HepG2 (cell line): ENCODE measurements around the gene MTA2. TPM values are rescaled to one million over a fixed set of nuclear protein-coding genes. Genes with fewer than 3 reads are reported as not detected.

ENCODE experiments used
- AKAP8 ChIP-seq: sonication (generic); formaldehyde crosslinking; IDR thresholded peaks from 2 replicates; pipeline ENCODE4 v1.5.1; 2020; ENCODE audit warnings: mild to moderate bottlenecking, missing genetic modification reagents
- EED ChIP-seq: sonication (generic); formaldehyde crosslinking; IDR thresholded peaks from 2 replicates; pipeline ENCODE4 v1.5.0; 2020; ENCODE audit warnings: mild to moderate bottlenecking, missing genetic modification reagents
- GABPA ChIP-seq, 2 experiments: IDR thresholded peaks; 2 replicates each; pipeline ENCODE4 v1.6.1; 2011 to 2016; ENCODE audit warnings: low read depth in 2 of 2, low read length in 1 of 2, missing biosample characterization in 1 of 2, missing genetic modification characterization in 1 of 2
- GFI1 ChIP-seq: sonication (generic); formaldehyde crosslinking; IDR thresholded peaks from 2 replicates; pipeline ENCODE4 v1.5.0; 2020; ENCODE audit warnings: missing genetic modification reagents, mild to moderate bottlenecking, borderline replicate concordance
- MAF1 ChIP-seq: sonication (generic); formaldehyde crosslinking; IDR thresholded peaks from 2 replicates; pipeline ENCODE4 v1.5.0; 2020; ENCODE audit warnings: missing genetic modification reagents, borderline replicate concordance
- SP140L ChIP-seq: sonication (generic); formaldehyde crosslinking; IDR thresholded peaks from 2 replicates; pipeline ENCODE4 v1.4.0; 2020; ENCODE audit warnings: missing genetic modification reagents, borderline replicate concordance
- SRY ChIP-seq: sonication (generic); formaldehyde crosslinking; IDR thresholded peaks from 2 replicates; pipeline ENCODE4 v1.8.0; 2022; ENCODE audit warnings: mild to moderate bottlenecking, missing genetic modification reagents
- ZNF230 ChIP-seq: sonication (generic); formaldehyde crosslinking; IDR thresholded peaks from 2 replicates; pipeline ENCODE4 v1.4.0; 2020; ENCODE audit warnings: mild to moderate bottlenecking, missing genetic modification reagents
- ZNF546 ChIP-seq: sonication (generic); formaldehyde crosslinking; conservative IDR thresholded peaks from 2 replicates; pipeline ENCODE4 v1.8.1; 2023; ENCODE audit warnings: mild to moderate bottlenecking, missing genetic modification reagents
- ZNF549 ChIP-seq: sonication (generic); formaldehyde crosslinking; IDR thresholded peaks from 2 replicates; pipeline ENCODE4 v1.5.0; 2020; ENCODE audit warnings: missing genetic modification reagents
- ZNF563 ChIP-seq: sonication (generic); formaldehyde crosslinking; IDR thresholded peaks from 2 replicates; pipeline ENCODE4 v1.8.0; 2022; ENCODE audit warnings: mild to moderate bottlenecking, moderate library complexity, missing genetic modification reagents
- ZNF577 ChIP-seq: sonication (generic); formaldehyde crosslinking; IDR thresholded peaks from 2 replicates; pipeline ENCODE4 v1.4.0; 2020; ENCODE audit warnings: mild to moderate bottlenecking, low read depth, missing genetic modification reagents, borderline replicate concordance
- ZNF672 ChIP-seq: sonication (generic); formaldehyde crosslinking; IDR thresholded peaks from 2 replicates; pipeline ENCODE4 v1.8.1; 2022; ENCODE audit warnings: missing genetic modification reagents
- ZNF737 ChIP-seq: sonication (generic); formaldehyde crosslinking; IDR thresholded peaks from 2 replicates; pipeline ENCODE4 v1.5.0; 2020; ENCODE audit warnings: missing genetic modification reagents, mild to moderate bottlenecking, borderline replicate concordance
- ZNF773 ChIP-seq: sonication (generic); formaldehyde crosslinking; IDR thresholded peaks from 2 replicates; pipeline ENCODE4 v1.4.0; 2020; ENCODE audit warnings: missing genetic modification reagents, borderline replicate concordance
- ZSCAN30 ChIP-seq: sonication (generic); formaldehyde crosslinking; IDR thresholded peaks from 2 replicates; pipeline ENCODE4 v1.5.0; 2020; ENCODE audit warnings: mild to moderate bottlenecking, missing genetic modification reagents
- polyA plus RNA-seq, 8 experiments: library from polyadenylated mRNA; depleted of rRNA in 3 of 8; stranded (reverse) in 7 of 8; unstranded in 1 of 8; fragments of >200 nt; fragmentation: Illumina TruSeq in 4 of 8; extraction: Trizol in 4 of 8; gene quantifications; 2 replicates each; pipeline versions ENCODE4 v1.2.1 to v1.2.3, GENCODE V29; 2011 to 2016; ENCODE audit warnings: low read depth in 4 of 8, missing spikeins in 1 of 8, mixed read lengths in 1 of 8; ENCODE audit not compliant: insufficient read depth in 1 of 8
- total RNA-seq, 5 experiments: library from RNA; depleted of rRNA; stranded (reverse); fragments of >200 nt; fragmentation: Illumina TruSeq; extraction: Trizol; gene quantifications; 2 replicates each; pipeline ENCODE4 v1.2.3, GENCODE V29; 2016; ENCODE audit warnings: low read depth in 1 of 5
- TF ChIP-seq, protein P1 (sequence below): sonication (generic); formaldehyde crosslinking; IDR thresholded peaks from 2 replicates; pipeline ENCODE4 v1.4.0; 2020; ENCODE audit warnings: mild to moderate bottlenecking, missing genetic modification reagents
- TF ChIP-seq, protein P2 (sequence below): sonication (generic); formaldehyde crosslinking; IDR thresholded peaks from 2 replicates; pipeline ENCODE4 v1.4.0; 2020; ENCODE audit warnings: missing genetic modification reagents

MTA2 gene
- total and polyA plus RNA-seq, 2 of the 13 experiments (the other 11 are each of a cell fraction or from before 2014, with no cell fraction given): 14.0 to 70.0 TPM

DNA sequence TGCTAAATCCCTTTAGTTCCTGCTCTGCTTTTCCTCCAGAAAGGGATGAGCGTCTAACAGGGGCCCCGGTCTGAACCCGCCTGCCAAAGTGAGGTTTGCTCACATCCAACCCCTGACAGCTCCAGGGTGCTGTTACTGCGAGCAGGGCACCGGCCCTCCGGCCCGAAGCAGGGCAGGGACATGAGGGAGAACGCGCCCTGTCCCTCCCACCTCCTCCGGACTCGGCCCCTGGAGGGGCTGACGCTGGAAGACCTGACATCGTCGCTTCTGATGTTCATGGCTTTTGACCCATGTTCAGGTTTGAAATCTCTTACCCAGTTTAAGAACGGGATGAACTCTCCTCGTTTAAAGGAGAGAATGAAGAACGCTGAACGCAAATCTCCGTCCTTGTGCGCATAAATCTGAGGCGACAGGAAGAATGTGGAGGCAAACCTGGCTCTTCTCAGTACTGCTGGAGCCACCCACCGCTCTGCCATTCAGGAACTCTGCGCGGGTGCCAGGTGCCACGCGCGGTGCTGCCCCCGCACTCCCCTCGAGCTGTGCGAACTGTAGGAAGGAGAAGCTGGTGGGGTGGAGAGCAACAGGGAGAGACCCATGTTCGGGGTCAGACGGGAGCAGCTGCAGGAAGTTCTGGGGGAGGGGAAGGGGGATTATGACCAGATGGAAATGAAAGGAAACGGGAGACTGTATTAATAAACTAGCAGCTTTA lies 27.1 kb downstream of the MTA2 start (continued):
- TF ChIP-seq ZNF773 (CRISPR knock-in tag) (0 out of 2 replicates have a peak, but pooled peaks have one; percentile 22), ZNF546 (no peak; the same call in 1 of the 2 replicates), AKAP8 (CRISPR knock-in tag) (no peak), GFI1 (CRISPR knock-in tag) (0 out of 2 replicates have a peak, but pooled peaks have one; percentile 72), ZNF577 (CRISPR knock-in tag) (no peak), ZNF563 (CRISPR knock-in tag) (peak; percentile 60; the same call in 1 of the 2 replicates), SP140L (CRISPR knock-in tag) (no peak), ZNF230 (CRISPR knock-in tag) (0 out of 2 replicates have a peak, but pooled peaks have one; percentile 76), GABPA (IDR thresholded peaks at IDR 0.05; ENCODE audit: low read depth, low read length) (no peak), GABPA (CRISPR knock-in tag; IDR thresholded peaks at IDR 0.05; ENCODE audit: low read depth) (0 out of 2 replicates have a peak, but pooled peaks have one; percentile 9), ZNF549 (CRISPR knock-in tag) (0 out of 2 replicates have a peak, but pooled peaks have one; percentile 17), ZSCAN30 (0 out of 2 replicates have a peak, but pooled peaks have one; percentile 63), EED (0 out of 2 replicates have a peak, but pooled peaks have one; percentile 36), ZNF737 (CRISPR knock-in tag) (no peak), MAF1 (CRISPR knock-in tag) (peak; percentile 21; the same call in 1 of the 2 replicates), ZNF672 (CRISPR knock-in tag) (no peak), SRY (0 out of 2 replicates have a peak, but pooled peaks have one; percentile 44)
- TF ChIP-seq, protein P1, sequence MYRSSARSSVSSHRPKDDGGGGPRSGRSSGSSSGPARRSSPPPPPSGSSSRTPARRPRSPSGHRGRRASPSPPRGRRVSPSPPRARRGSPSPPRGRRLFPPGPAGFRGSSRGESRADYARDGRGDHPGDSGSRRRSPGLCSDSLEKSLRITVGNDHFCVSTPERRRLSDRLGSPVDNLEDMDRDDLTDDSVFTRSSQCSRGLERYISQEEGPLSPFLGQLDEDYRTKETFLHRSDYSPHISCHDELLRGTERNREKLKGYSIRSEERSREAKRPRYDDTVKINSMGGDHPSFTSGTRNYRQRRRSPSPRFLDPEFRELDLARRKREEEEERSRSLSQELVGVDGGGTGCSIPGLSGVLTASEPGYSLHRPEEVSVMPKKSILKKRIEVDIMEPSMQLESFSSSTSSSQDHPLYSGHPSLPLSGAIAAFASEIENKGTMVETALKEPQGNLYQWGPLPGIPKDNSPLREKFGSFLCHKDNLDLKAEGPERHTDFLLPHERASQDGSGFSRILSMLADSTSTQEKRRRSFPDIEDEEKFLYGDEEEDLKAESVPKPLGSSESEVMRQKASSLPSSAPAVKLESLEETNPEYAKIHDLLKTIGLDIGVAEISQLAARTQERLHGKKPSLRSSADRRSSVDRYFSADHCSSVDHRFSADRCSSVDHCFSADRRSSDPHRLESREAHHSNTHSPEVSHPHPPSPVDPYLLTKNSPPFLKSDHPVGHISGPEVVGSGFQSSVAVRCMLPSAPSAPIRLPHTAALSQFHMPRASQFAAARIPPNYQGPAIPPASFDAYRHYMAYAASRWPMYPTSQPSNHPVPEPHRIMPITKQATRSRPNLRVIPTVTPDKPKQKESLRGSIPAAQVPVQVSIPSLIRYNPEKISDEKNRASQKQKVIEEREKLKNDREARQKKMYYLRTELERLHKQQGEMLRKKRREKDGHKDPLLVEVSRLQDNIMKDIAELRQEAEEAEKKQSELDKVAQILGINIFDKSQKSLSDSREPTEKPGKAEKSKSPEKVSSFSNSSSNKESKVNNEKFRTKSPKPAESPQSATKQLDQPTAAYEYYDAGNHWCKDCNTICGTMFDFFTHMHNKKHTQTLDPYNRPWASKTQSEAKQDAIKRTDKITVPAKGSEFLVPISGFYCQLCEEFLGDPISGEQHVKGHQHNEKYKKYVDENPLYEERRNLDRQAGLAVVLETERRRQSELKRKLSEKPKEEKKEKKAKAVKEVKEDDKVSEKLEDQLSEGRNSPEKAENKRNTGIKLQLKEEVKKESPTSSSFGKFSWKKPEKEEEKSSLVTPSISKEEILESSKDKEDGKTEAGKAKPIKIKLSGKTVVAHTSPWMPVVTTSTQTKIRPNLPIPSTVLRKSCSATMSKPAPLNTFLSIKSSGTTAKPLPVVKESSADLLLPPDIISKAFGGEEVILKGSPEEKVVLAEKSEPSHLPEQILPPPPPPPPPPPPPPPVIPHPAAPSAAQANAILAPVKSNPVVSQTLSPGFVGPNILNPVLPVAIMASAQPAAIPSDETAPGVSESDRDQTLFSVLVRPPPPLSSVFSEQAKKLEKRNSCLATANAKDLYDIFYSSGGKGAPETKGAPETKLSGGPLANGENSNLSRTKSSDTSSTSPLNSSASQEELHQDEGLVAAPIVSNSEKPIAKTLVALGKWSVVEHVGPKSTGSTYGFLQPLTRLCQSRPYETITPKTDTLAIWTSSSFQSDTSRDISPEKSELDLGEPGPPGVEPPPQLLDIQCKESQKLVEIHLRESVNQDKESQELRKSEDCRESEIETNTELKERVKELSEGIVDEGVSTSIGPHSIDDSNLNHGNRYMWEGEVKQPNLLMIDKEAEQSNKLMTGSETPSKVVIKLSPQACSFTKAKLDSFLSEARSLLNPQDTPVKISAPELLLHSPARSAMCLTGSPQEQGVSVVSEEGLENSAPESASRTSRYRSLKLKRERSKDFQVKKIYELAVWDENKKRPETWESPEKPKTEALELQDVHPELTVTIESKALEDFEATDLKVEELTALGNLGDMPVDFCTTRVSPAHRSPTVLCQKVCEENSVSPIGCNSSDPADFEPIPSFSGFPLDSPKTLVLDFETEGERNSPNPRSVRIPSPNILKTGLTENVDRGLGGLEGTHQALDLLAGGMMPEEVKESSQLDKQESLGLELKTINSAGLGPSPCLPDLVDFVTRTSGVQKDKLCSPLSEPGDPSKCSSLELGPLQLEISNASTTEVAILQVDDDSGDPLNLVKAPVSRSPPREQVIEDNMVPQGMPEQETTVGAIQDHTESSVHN (CRISPR knock-in tag): 0 out of 2 replicates have a peak, but pooled peaks have one; percentile 7
- TF ChIP-seq, protein P2, sequence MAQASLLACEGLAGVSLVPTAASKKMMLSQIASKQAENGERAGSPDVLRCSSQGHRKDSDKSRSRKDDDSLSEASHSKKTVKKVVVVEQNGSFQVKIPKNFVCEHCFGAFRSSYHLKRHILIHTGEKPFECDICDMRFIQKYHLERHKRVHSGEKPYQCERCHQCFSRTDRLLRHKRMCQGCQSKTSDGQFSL (CRISPR knock-in tag): 0 out of 2 replicates have a peak, but pooled peaks have one; percentile 55
